C4-2B (cell line): Measurements from ENCODE around the gene NT5C3B.

Experiments
- CTCF ChIP-seq: fragments of 450-650 bp; conservative IDR thresholded peaks from 2 replicates; pipeline ENCODE4 v1.5.1; 2017; ENCODE audit warnings: mild to moderate bottlenecking
- ZFX ChIP-seq: fragments of 450-650 bp; IDR thresholded peaks from 2 replicates; pipeline ENCODE4 v1.6.1; 2017

GRCh38 chr17:41869426-41869825 lies 33.4 kb upstream of the NT5C3B start:
- TF ChIP-seq CTCF (no peak), ZFX (no peak)
